HepG2 (cell line): ENCODE data around the gene AHCTF1.

Experiments
- NFE2L2 ChIP-seq: fragments of 150-350 bp; IDR thresholded peaks from 2 replicates; pipeline ENCODE4 v1.6.1; 2014; ENCODE audit warnings: low read length
- POLR2A ChIP-seq, 2 experiments: IDR thresholded peaks; 2 replicates each; pipeline ENCODE4 v1.6.1; 2011; ENCODE audit warnings: low read depth in 2 of 2, low read length in 2 of 2, mild to moderate bottlenecking in 1 of 2, moderate library complexity in 1 of 2; ENCODE audit not compliant: insufficient read depth in 1 of 2
- STAT5B ChIP-seq: sonication (generic); formaldehyde crosslinking; IDR thresholded peaks from 2 replicates; pipeline ENCODE4 v1.4.0; 2020; ENCODE audit warnings: missing genetic modification reagents
- ZNF629 ChIP-seq: sonication (generic); formaldehyde crosslinking; conservative IDR thresholded peaks from 2 replicates; pipeline ENCODE4 v1.5.0; 2020; ENCODE audit warnings: missing genetic modification reagents

GRCh38 chr1:246932366-246932700 lies 585 bp upstream of the AHCTF1 start:
- TF ChIP-seq NFE2L2 (no peak), POLR2A (IDR thresholded peaks at IDR 0.05; ENCODE audit: insufficient read depth in 1 of 2, low read depth in 2 of 2, low read length in 2 of 2) (no peak), STAT5B (CRISPR knock-in tag) (no peak), ZNF629 (CRISPR knock-in tag) (no peak)
